Fibroblast of lung (primary cell): Measurements from ENCODE around the gene ATP6V1A.

ENCODE experiments used
- EZH2 ChIP-seq: IDR thresholded peaks from 2 replicates; pipeline ENCODE4 v1.5.1; 2012; ENCODE audit warnings: low read length, control low read depth, mild to moderate bottlenecking; ENCODE audit errors: missing control alignments
- TF ChIP-seq, protein P1 (sequence below), 2 donors: IDR thresholded peaks in 1 of 2; conservative IDR thresholded peaks in 1 of 2; 1 replicate in 1 of 2; 2 replicates in 1 of 2; pipeline ENCODE4 v1.5.1; 2011 to 2012; ENCODE audit warnings: low read length in 2 of 2, control low read depth in 1 of 2, inconsistent platforms in 1 of 2, low read depth in 1 of 2, mild to moderate bottlenecking in 1 of 2

DNA sequence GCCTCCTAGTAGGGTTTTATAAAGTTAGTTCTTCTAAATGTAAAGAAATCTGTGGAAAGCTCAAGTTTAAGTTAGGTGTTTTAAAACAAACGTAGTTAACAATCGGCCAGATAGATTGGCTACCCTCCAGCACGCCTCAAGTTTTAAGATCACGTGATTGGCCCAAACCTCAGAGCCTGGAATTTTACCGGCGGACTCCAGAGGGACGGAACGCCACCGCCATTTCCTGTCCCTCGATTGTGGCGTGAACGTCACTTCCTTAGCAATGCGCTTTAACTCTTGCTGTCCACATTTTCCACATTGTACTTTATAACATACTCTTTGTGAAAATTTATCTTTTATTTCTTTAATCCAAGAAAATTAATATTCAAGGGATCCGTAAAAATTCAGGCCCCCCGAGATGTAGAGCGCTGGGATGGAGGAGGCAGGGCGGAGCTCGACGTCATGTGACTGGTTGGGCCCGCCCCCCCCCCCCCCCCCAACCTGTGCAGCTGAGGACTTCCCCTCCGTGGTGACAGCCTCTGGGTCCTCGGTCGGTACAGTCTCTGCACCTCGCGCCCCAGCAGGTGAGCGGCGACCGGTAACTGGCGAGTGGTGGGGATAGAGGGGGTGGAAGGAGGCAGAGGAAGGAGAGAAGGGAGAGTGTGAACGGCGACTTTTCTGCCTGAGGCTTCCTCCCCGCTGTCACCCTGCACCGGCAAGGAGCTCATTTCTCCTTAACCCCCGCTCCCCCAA, at the start of gene ATP6V1A:
- no peak for TF ChIP-seq EZH2
- TF ChIP-seq, protein P1, sequence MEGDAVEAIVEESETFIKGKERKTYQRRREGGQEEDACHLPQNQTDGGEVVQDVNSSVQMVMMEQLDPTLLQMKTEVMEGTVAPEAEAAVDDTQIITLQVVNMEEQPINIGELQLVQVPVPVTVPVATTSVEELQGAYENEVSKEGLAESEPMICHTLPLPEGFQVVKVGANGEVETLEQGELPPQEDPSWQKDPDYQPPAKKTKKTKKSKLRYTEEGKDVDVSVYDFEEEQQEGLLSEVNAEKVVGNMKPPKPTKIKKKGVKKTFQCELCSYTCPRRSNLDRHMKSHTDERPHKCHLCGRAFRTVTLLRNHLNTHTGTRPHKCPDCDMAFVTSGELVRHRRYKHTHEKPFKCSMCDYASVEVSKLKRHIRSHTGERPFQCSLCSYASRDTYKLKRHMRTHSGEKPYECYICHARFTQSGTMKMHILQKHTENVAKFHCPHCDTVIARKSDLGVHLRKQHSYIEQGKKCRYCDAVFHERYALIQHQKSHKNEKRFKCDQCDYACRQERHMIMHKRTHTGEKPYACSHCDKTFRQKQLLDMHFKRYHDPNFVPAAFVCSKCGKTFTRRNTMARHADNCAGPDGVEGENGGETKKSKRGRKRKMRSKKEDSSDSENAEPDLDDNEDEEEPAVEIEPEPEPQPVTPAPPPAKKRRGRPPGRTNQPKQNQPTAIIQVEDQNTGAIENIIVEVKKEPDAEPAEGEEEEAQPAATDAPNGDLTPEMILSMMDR (conservative IDR thresholded peaks at IDR 0.05 in 1 of 2, IDR thresholded peaks at IDR 0.05 in 1 of 2; ENCODE audit: low read depth in 1 of 2, low read length in 2 of 2), result no peak
